DMS 273 (cell line): ENCODE measurements around the gene AUTS2.

ENCODE experiments used
- DNase-seq: peaks from one replicate; lab custom pipeline; 2025; ENCODE audit not compliant: unreplicated experiment; lab: John Stamatoyannopoulos, UW

Gene AUTS2

GRCh38 chr7:70596598-70596913, 998.3 kb downstream of the AUTS2 start:
- peak; percentile 81 for DNase-seq

- DNase-seq: peak; percentile 53
Observed at GRCh38 chr7:70597066-70597465, 998.8 kb downstream of the AUTS2 start.

GRCh38 chr7:70598976-70599375, 1000.7 kb downstream of the AUTS2 start:
- peak; percentile 33 for DNase-seq

- DNase-seq: no peak
Observed at GRCh38 chr7:70599446-70600190, 1001.3 kb downstream of the AUTS2 start.

GRCh38 chr7:70600993-70601392, 1002.7 kb downstream of the AUTS2 start:
- DNase-seq: no peak

GRCh38 chr7:70602117-70602516, 1003.8 kb downstream of the AUTS2 start:
- DNase-seq: no peak

- DNase-seq: no peak
Observed at GRCh38 chr7:70607281-70607680, 1009.0 kb downstream of the AUTS2 start.

- DNase-seq: no peak
Observed at GRCh38 chr7:70607759-70608158, 1009.5 kb downstream of the AUTS2 start.

GRCh38 chr7:70608229-70608628, 1010.0 kb downstream of the AUTS2 start:
- DNase-seq: no peak

- DNase-seq: no peak
Observed at GRCh38 chr7:70612811-70613210, 1014.5 kb downstream of the AUTS2 start.

- DNase-seq: peak; percentile 97
Observed at GRCh38 chr7:70614237-70615045, 1016.2 kb downstream of the AUTS2 start.

- peak; percentile 58 for DNase-seq
Observed at GRCh38 chr7:70615066-70615606, 1016.9 kb downstream of the AUTS2 start.

GRCh38 chr7:70616211-70616610, 1017.9 kb downstream of the AUTS2 start:
- DNase-seq: no peak

GRCh38 chr7:70616821-70617220, 1018.5 kb downstream of the AUTS2 start:
- DNase-seq: no peak

- DNase-seq: no peak
Observed at GRCh38 chr7:70618020-70618551, 1019.8 kb downstream of the AUTS2 start.

- no peak for DNase-seq
Observed at GRCh38 chr7:70619130-70619529, 1020.9 kb downstream of the AUTS2 start.

- no peak for DNase-seq
Observed at GRCh38 chr7:70619659-70620058, 1021.4 kb downstream of the AUTS2 start.

- no peak for DNase-seq
Observed at GRCh38 chr7:70620333-70621055, 1022.2 kb downstream of the AUTS2 start.

GRCh38 chr7:70621954-70622600, 1023.8 kb downstream of the AUTS2 start:
- no peak for DNase-seq

- DNase-seq: no peak
Observed at GRCh38 chr7:70622936-70623335, 1024.7 kb downstream of the AUTS2 start.
